ENCODE measurements around the gene ARMC8.

Gene ARMC8

GRCh38 chr3:138197524-138197923, 10.4 kb downstream of the ARMC8 start:
- DNase-seq (ENCODE audit: low read depth): no peak

- peak; percentile 84 for DNase-seq (ENCODE audit: low read depth)
Measured at GRCh38 chr3:138199851-138200250, 12.8 kb downstream of the ARMC8 start.

DNA sequence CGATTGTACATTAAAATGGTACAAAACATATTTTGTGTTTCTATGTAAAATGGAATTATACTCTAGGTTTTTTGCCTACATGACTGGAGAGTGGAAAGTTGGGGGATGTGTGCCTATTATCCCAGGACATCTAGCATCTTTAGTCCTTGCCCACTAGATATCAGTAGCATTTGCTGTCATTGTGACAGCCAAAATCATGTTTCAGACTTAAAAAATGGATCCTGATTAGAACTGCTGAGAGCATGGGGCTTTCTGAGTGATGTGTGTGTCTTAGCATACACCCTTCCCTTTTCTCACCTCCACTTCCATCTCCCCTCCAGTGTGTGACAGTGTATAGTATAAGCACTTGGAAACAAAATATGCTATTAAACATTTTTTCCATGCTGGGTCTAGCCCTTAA, 13.3 kb downstream of the ARMC8 start:
- no peak for DNase-seq (ENCODE audit: low read depth)

DNA sequence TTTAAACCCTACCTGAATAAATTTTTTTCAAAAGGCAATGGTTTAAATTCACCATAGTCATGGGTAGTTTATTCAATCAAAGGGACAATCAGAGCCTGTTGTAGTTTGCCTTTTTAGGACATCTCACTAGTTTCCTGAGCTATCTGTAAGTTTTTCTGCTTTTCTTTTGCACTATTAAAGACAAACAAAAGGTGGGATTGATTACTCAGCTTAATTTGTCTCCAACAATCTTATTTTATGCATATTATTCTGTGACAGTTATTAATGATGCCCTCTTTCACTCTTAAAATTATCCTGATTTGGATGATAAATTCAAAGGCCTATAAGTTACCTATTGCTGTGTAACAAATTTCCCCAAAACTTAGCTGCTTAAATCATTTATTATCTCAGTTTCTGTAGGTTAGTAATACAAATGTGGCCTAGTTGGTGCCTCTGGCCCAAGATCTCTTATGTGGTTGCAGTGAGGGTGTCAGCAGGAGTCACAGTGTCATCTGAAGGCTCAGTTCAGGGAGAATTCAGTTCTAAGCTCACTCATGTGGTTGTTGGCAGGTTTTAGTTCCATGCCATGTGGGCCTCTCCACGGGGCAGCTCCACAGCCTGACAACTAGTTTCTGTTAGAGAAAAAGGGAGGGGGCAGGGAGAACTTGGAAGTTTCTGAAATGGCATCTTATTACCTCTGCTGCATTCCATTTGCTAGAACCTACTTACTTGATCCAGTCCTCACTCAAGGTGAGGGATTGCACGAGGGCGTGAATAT, 16.0 kb downstream of the ARMC8 start:
- no peak for DNase-seq (ENCODE audit: low read depth)

GRCh38 chr3:138203938-138204337, 16.8 kb downstream of the ARMC8 start:
- DNase-seq (ENCODE audit: low read depth): no peak

DNA sequence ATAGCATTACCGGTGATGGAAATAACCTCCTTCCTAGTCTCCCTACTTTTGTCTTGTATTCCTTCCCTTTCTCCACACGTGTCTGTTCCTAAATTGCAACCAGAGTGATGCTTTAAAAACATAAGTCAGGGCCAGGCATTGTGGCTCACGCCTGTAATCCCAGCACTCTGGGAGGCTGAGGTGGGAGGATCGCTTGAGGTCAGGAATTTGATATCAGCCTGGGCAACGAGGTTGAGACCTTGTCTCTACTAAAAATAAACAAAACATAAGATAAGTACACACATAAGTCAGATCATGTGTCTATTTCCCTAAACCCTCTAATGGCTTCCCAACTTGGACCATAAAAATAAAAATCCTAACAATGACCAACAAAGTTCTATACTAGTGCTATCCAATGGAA, 18.4 kb downstream of the ARMC8 start:
- DNase-seq (ENCODE audit: low read depth): no peak

DNA sequence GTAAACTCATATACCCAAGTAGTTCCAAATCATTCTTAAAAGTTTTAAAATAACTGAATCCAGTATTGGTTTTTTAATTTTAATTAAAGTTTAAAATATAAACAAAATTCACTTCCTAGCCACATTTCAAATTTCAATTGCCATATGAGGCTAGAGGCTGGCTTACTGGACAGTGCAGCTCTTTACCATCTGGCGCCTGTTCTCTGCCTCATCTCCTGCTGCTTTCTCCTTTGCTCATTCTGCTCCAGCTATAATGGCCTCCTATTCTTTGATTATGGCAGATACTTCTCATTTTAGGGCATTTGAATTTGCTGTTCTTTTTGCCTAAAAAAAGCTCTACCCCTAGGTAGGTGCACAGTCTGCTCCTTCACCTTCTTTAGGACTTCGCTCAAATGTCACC, 19.1 kb downstream of the ARMC8 start:
- DNase-seq (ENCODE audit: low read depth): no peak

DNA sequence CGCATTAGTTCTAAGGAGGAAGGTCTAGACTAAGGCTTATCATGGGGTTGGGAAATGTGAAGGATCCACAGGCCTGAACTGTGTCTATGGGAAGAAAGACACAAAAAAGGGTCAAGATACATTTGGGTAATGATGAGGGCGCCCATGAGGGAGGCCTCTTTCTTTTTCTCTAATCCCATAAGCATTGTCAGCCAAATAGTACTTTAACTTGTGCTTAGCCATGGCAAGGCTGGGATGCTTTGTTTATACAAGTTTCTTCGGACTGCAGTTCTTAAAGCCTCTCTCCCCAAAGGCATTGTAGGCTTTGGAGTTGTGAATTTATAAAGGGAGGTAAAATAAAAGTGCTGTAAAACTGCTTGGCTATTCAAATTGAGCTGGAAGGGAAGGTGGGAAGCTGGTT, 23.4 kb downstream of the ARMC8 start:
- DNase-seq (ENCODE audit: low read depth): no peak

DNA sequence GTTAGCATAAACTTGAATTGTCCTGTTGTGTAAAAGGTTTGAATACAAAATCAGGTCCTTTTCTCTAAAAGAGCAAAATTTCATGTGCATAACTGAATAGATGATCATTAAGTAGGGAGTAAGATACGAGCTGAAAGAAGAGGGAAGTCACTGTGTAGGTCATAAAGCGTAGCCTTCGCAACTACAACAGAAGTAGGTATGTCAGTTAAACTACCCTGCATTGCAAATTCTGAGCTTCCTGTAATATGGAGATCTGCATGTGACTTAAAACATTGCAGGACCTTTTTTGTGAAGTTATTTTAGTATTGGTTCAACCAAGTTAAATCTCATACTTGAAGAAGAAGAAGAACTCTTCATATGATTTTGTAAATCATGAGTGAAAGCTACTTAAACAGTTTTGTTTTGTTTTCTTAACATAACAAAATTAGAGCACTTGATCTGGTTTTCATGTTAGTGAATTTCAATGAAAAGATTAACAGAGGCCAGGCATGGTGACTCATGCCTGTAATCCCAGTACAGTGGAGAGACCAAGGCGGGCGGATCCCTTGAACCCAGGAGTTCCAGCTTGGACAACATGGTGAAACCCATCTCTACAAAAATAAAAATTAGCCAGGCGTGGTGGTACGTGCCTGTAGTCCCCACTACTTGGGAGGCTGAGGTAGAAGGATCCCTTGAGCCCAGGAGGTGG, 26.4 kb downstream of the ARMC8 start:
- DNase-seq (ENCODE audit: low read depth): no peak

- no peak for DNase-seq (ENCODE audit: low read depth)
Measured at GRCh38 chr3:138219255-138219654, 32.2 kb downstream of the ARMC8 start.

- no peak for DNase-seq (ENCODE audit: low read depth)
Measured at GRCh38 chr3:138220242-138220641, 33.1 kb downstream of the ARMC8 start.

- DNase-seq (ENCODE audit: low read depth): no peak
Measured at GRCh38 chr3:138220788-138221187, 33.7 kb downstream of the ARMC8 start.

DNA sequence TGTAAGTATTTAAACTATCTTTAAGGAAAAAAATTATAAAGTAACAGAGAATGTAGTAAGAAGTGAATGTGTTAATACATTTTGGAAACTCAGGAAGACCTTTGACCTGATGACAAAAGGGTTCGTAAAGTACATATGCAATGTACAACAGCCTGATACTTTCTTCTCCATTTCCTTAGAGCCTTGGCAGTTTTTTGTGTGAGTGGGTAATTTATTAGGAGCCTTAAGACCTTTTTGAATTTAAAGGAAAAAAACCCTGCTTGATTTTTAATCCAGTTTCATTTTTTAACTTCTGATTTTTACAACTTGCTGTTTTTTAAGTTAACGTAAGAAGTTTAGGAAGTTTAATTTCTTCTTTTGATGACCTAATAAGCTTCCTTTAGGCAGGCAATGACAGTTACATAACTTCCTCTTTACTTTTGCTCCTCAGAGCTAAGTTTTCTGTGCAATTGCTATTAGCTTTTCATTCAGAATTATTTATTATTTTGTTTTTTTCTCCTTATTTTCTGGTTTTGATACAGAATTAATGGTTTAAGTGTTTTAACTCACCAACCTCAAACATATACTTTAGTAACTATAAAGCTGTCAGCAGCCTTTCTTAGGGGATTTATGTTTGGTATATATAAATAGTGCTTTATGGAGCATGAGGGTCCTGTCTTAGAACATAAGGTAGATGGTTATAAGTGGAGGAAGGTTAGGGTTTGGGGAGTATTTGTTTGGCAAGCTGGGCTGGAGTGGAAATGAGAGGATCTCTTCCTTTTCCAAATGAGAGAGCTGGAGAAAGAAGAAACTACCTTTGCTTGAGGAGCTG, 35.2 kb downstream of the ARMC8 start:
- DNase-seq (ENCODE audit: low read depth): no peak

DNA sequence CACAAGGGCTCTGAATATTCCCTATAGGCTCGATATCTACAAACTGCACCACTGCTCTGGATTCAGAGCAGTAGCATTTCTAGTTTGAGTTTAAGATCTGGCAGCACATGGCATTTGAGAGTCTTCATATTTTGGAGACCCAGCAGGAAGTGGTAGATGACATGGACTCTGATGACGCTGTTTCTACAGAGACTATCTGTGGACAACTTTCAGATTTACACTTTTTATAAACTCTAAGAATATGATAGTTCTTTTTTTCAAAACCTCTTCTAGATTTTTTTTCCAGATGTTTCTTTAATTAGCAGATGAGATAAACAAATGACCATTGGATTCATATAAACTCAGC, 35.8 kb downstream of the ARMC8 start:
- DNase-seq (ENCODE audit: low read depth): no peak

DNA sequence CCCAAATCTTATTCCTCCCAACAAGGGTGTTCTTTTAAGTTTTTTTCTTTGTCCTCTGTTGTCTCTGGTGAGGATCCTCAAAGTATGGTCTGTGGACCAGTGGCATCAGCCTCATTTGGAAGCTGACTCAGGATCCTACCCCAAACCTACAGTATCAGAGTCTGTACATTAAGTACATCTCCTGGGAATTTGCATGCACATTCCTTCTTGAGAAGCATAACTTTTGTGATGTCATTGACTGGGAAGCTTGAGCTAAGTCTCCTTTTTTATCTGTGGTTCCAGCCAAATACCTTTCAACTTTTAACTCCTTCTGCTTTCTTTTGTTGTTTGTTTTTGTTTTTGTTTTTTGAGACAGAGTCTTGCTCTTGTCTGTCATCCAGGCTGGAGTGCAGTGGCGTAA, 40.5 kb downstream of the ARMC8 start:
- no peak for DNase-seq (ENCODE audit: low read depth)

DNA sequence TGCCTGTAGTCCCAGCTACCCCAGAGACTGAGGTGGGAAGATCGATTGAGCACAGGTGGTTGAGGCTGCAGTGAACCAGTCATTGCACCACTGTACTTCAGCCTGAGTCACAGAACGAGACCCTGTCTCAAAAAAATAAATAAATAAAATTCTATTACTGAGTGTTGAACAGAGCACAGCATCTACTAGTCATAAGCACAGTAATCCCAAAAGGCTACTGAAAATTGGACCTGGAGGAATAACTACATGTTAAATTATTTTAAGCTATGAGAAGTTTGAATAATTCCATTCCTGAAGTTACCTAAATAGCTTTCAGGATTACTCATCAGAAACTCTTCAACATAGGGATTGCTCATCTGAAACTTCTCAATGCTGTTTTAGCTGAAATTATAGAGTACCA, 43.4 kb downstream of the ARMC8 start:
- DNase-seq (ENCODE audit: low read depth): no peak

GRCh38 chr3:138232705-138233364, 45.7 kb downstream of the ARMC8 start:
- no peak for DNase-seq (ENCODE audit: low read depth)

DNA sequence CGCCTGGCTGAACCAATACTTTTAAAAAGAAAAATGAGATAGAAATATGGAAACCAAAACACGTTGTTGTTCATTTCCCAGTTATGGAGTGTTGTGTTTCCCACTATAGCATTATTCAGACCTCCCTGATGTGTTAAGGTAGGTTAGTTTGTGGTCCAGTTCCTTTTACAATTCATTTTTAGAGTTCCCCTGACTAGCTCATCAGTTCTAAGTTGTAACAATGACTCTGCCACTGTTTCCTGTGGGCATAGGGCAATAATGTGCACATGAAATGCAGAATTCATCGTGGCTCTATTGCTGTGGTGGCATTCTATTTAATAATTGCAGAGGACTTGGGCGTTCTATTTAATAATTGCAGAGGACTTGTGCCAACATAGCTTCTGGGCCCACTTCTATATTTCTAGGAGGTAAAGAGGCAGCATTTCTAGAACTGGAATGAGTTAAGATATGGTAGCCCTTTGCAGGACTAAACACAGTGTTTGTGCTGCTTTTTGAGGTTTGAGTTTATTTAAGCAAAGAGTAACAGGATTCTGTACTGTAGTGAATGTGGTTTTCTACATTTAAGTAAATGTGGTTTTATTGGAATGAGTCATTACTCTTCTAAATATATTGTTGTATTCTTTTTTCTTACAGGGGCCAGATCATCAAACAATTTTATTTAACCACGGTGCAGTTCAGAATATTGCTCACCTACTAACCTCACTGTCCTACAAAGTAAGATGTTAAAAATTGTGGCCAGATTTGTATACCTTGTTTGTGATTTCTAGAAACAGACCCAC, 47.5 kb downstream of the ARMC8 start:
- no peak for DNase-seq (ENCODE audit: low read depth)

DNA sequence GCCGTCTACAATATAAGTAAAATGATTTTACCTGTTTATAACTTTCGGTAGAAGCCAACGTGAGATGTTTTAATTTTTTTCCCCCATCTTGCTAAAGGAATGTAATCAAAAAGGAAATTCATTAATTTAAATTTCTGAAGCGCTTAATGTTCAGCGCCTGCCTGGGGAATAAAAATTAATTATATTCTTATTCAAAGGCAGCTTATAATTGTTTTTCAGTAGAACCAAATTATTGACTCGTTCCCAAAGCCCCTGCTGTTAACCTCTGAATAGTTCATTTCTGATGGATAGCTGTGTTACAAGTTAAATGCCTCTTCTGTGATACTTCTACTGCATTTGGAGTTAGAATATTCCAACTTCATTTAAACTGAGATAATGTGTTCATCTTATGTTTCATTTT, 51.6 kb downstream of the ARMC8 start:
- DNase-seq (ENCODE audit: low read depth): no peak

DNA sequence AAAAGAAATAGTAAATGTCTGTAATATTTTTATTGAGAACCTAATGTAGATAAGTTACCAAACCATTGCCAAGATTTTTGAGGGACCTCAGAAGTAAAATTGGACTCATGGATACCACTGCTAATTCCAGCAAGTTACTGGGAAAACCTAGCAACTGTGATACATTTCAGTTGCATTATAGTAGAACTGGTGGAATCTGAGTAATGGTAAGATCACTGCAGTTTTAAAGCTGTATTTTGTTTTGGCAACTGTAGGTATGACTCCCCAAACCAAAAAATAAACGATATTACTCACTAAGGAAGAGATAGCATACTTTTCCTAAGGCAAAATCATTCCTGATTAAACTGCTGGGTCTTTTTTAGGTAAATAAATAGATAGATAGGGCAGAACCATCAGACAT, 54.0 kb downstream of the ARMC8 start:
- no peak for DNase-seq (ENCODE audit: low read depth)

- DNase-seq (ENCODE audit: low read depth): no peak
Measured at GRCh38 chr3:138241676-138242075, 54.6 kb downstream of the ARMC8 start.

DNA sequence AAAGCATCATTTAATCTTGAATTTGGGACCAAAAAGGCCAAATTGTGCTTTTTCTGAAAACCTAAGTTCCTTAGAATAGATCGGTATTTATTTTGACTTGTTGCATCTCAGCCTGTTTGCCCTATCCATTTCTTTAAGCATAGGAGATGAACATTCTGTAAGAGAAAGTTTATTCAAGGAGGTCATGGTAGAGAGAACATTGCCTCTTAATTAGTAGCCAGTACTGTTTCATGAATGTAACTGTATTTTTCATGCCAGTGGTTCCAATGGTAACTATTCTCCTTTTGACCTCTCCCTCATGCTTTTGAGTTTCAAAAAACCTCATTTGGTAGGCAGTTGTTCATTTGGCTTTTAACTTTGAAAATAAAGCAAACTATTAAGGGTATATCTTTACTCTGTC, 55.4 kb downstream of the ARMC8 start:
- no peak for DNase-seq (ENCODE audit: low read depth)

Measured in CMK (cell line).